K562 (cell line): Measurements from ENCODE around the gene BICD1. TPM values are rescaled to one million over a fixed set of nuclear protein-coding genes. Genes with fewer than 3 reads are reported as not detected.
A peak's percentile ranks its signal among the peaks of the same experiment; 100 is the strongest.

Experiments
- ATAC-seq: fragments of 200-7000 bp; cut with Tn5 transposase; 3 replicates; pipeline ENCODE4 v1.9.1; 2020; ENCODE audit warnings: moderate library complexity
- BruUV-seq: library from RNA; stranded (reverse); fragments of 400-500 nt; replicated peaks from 2 replicates; lab custom pipeline; 2021; lab: Mats Ljungman, UMichigan
- CTCF ChIA-PET: fragments of 300-600 bp; formaldehyde crosslinking; extraction: SDS; loops from one replicate; lab custom pipeline; 2021; ENCODE audit warnings: low intra/inter-chr PET ratio; lab: Yijun Ruan, JAX
- POLR2A ChIA-PET: fragments of 300-600, 350-650 bp; sonication (Branson Sonifier 250); formaldehyde crosslinking; extraction: SDS; loops from one replicate; lab custom pipeline; 2021; ENCODE audit warnings: antibody characterized with exemption, inconsistent platforms; lab: Yijun Ruan, JAX
- DNase-seq, 4 experiments: peaks; one replicate each; pipeline versions ENCODE4 v3.0.0 to v3.0.0-alpha.2; 2011 to 2018; ENCODE audit warnings: low spot score in 3 of 4, mixed read lengths in 3 of 4; ENCODE audit errors: extremely low read depth in 1 of 4
- FAIRE-seq: peaks from 2 replicates; lab custom pipeline; 2011; peaks lifted over from hg19 to GRCh38; lab: Jason Lieb, UNC
- H2AFZ ChIP-seq: 2 replicates; pipeline ENCODE4 v1.6.0; 2011; ENCODE audit warnings: low read depth, low read length, control low read depth, inconsistent platforms
- H3K27ac ChIP-seq: fragments of 200-600 bp; 3 replicates; pipeline ENCODE4 v1.8.0; 2011; ENCODE audit warnings: low read depth, mild to moderate bottlenecking, control low read depth, inconsistent platforms, low read length, moderate library complexity, mixed read lengths; ENCODE audit errors: extremely low read depth
- H3K27me3 ChIP-seq, 2 experiments: fragments of 300-600 bp in 1 of 2; 2 replicates in 1 of 2; 3 replicates in 1 of 2; pipeline versions ENCODE4 v1.6.0 to v1.8.0; 2011; ENCODE audit warnings: inconsistent platforms in 2 of 2, low read length in 2 of 2, mild to moderate bottlenecking in 1 of 2, mixed read lengths in 1 of 2, moderate library complexity in 1 of 2; ENCODE audit not compliant: control insufficient read depth in 2 of 2, insufficient read depth in 2 of 2
- H3K36me3 ChIP-seq: fragments of 300-600 bp; 3 replicates; pipeline ENCODE4 v1.8.0; 2011; ENCODE audit warnings: mild to moderate bottlenecking, low read length, inconsistent platforms; ENCODE audit not compliant: control insufficient read depth, insufficient read depth
- H3K4me1 ChIP-seq, 2 experiments: fragments of 200-600 bp in 1 of 2; replicated peaks in 1 of 2; 2 replicates in 1 of 2; 3 replicates in 1 of 2; pipeline versions ENCODE4 v1.5.1 to v1.8.0; 2011; ENCODE audit warnings: inconsistent platforms in 2 of 2, low read length in 2 of 2, mild to moderate bottlenecking in 1 of 2, mixed read lengths in 1 of 2, moderate library complexity in 1 of 2; ENCODE audit not compliant: control insufficient read depth in 2 of 2, insufficient read depth in 2 of 2
- H3K4me2 ChIP-seq: 2 replicates; pipeline ENCODE4 v1.6.1; 2011; ENCODE audit warnings: low read length, control low read depth, inconsistent platforms, mixed read lengths; ENCODE audit not compliant: insufficient read depth
- H3K4me3 ChIP-seq: fragments of 200-600 bp; sonication (generic), shearing (Covaris generic); 2 replicates; pipeline ENCODE4 v1.5.1; 2016; ENCODE audit warnings: control low read depth, inconsistent platforms
- H3K79me2 ChIP-seq: fragments of 200-600 bp; 3 replicates; pipeline ENCODE4 v1.8.0; 2011; ENCODE audit warnings: low read length, inconsistent platforms; ENCODE audit not compliant: control insufficient read depth, insufficient read depth
- H3K9ac ChIP-seq, 2 experiments: 2 replicates each; pipeline versions ENCODE4 v1.6.0 to v1.6.1; 2011; ENCODE audit warnings: low read depth in 2 of 2, low read length in 2 of 2, control low read depth in 1 of 2, inconsistent platforms in 1 of 2, mild to moderate bottlenecking in 1 of 2, mixed read lengths in 1 of 2; ENCODE audit not compliant: insufficient read depth in 1 of 2
- H3K9me1 ChIP-seq: one replicate; pipeline ENCODE4 v1.6.0; 2011; ENCODE audit warnings: inconsistent platforms, mild to moderate bottlenecking, low read length, moderate library complexity; ENCODE audit not compliant: control insufficient read depth, insufficient read depth
- H3K9me3 ChIP-seq: replicated peaks from 2 replicates; pipeline ENCODE4 v1.5.1; 2011; ENCODE audit warnings: low read depth, low read length, inconsistent platforms; ENCODE audit not compliant: control insufficient read depth, insufficient read depth
- H4K20me1 ChIP-seq: replicated peaks from 2 replicates; pipeline ENCODE4 v1.6.1; 2011; ENCODE audit warnings: low read length, inconsistent platforms, mixed read lengths; ENCODE audit not compliant: control insufficient read depth, insufficient read depth
- ARID1B ChIP-seq: fragments of 450-650 bp; IDR thresholded peaks from 2 replicates; pipeline ENCODE4 v1.6.1; 2016; ENCODE audit warnings: antibody characterized with exemption, mild to moderate bottlenecking, inconsistent platforms
- CBFA2T2 ChIP-seq: fragments of 450-650 bp; conservative IDR thresholded peaks from 2 replicates; pipeline ENCODE4 v1.6.1; 2017; ENCODE audit warnings: mild to moderate bottlenecking
- NFIC ChIP-seq: fragments of 450-650 bp; IDR thresholded peaks from 2 replicates; pipeline ENCODE4 v1.6.1; 2017; ENCODE audit warnings: mild to moderate bottlenecking, inconsistent platforms
- SIN3B ChIP-seq: fragments of 450-650 bp; IDR thresholded peaks from 2 replicates; pipeline ENCODE4 v1.6.1; 2017; ENCODE audit warnings: low read depth, mild to moderate bottlenecking, moderate library complexity
- SREBF2 ChIP-seq: sonication (generic); formaldehyde crosslinking; IDR thresholded peaks from 2 replicates; pipeline ENCODE4 v1.4.0; 2020; ENCODE audit warnings: mild to moderate bottlenecking, missing genetic modification reagents
- TAF9B ChIP-seq: fragments of 450-650 bp; IDR thresholded peaks from 2 replicates; pipeline ENCODE4 v1.6.1; 2018; ENCODE audit warnings: mild to moderate bottlenecking; ENCODE audit not compliant: partially characterized antibody
- WGBS: fragments of 100-300 bp; shearing (Covaris generic); methylation state at CpG from one replicate; pipeline ENCODE4 v1.1.6; 2016; ENCODE audit warnings: low coverage, mixed read lengths; ENCODE audit not compliant: insufficient coverage; ENCODE audit errors: missing lambda C conversion rate; 5-methylcytosine and 5-hydroxymethylcytosine counted together
- in situ Hi-C: fragments of 300-500 bp; cut with MboI; formaldehyde crosslinking; loops from 4 replicates; pipeline ENCODE4 v1.15.0; 2018; ENCODE audit warnings: inconsistent platforms, mixed read lengths
- intact Hi-C: fragments of 100-400 bp; cut with micrococcal nuclease; formaldehyde crosslinking; loops from 2 replicates; pipeline ENCODE4 v1.14.2; 2022
- polyA plus RNA-seq, 8 experiments: library from polyadenylated mRNA; depleted of rRNA in 4 of 8; stranded (reverse) in 5 of 8; unstranded in 3 of 8; fragments of >200 nt; fragmentation: Nextera tagmentation in 2 of 8; fragmentation: Illumina TruSeq in 1 of 8; extraction: Ambion mirVana in 2 of 8; extraction: Trizol in 1 of 8; gene quantifications; 2 replicates each; pipeline versions ENCODE4 v1.2.1 to v1.2.3, GENCODE V29; 2011 to 2014; ENCODE audit warnings: inconsistent platforms in 1 of 8, missing spikeins in 1 of 8
- total RNA-seq, 7 experiments: library from RNA; depleted of rRNA in 6 of 7; stranded (reverse); fragments of >200 nt in 6 of 7; fragmentation: Illumina TruSeq in 2 of 7; extraction: Trizol in 2 of 7; gene quantifications; 2 replicates each; pipeline versions ENCODE4 v1.2.1 to v1.2.3, GENCODE V29; 2011 to 2021; ENCODE audit warnings: low replicate concordance in 1 of 7
- TF ChIP-seq, protein P1 (sequence below), 2 experiments: fragments of 450-650 bp; conservative IDR thresholded peaks; 2 replicates each; pipeline ENCODE4 v1.6.1; 2017; ENCODE audit warnings: mild to moderate bottlenecking in 2 of 2, moderate library complexity in 2 of 2

The BICD1 gene
- total and polyA plus RNA-seq, 9 of the 15 experiments (the other 6 are each of a cell fraction or from before 2014, with no cell fraction given), result 3.5 to 21.1 (median 12.5) TPM

DNA sequence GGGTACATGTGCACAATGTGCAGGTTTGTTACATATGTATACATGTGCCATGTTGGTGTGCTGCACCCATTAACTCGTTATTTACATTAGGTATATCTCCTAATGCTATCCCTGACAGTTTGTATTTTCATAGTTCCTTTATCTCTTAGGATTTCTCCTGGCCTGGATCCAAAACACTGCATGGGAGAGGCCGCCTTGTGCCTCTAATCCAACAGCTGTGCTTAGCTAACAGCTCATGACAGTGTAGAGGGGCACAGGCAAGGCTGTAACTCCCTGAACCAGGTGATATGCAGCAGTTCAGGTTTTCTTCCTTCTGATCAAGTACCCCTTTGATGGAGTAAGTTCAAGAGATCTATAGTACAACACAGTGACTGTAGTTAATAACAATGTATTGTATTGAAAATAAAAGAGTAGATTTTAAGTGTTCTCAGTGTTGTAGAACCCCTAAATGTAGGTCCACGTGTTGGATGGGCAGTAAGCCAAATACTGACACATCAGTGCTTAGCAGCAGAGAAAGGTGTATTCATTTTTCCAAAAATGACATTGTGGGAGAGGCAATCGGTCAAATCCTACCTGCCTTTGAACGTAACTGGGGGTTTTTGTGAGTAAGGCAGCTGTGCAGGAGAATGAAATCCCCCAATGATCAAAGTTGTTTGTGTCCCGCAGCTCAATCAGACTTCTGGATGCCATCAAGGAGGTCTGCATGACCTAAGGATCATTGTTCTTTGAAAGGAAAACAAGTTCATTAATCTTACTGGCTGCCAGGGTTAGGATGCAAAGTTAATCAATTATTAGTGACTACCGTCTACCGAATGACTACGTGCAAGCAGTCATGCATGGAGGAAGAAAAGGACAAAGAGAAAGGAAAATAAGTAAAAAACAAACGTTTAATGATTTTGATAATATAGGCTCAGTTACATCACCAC, 203.4 kb downstream of the BICD1 start:
- Histone ChIP-seq H3K79me2 (no peaks in the 10 kb centered on the region), H3K9me1 (no peaks in the 10 kb centered on the region), H3K27me3 (no peaks in the 10 kb centered on the region), H3K9ac (no peak overlapping the region), H3K27ac (no peak overlapping the region), H2AFZ (no peak overlapping the region), H4K20me1 (no peaks in the 10 kb centered on the region), H3K9me3 (no peaks in the 10 kb centered on the region), H3K4me1 (no peaks in the 10 kb centered on the region; a peak in 1 of 5 replicates), H3K4me3 (no peak overlapping the region), H3K4me2 (no peak overlapping the region), H3K36me3 (no peaks in the 10 kb centered on the region)
- 51% methylated on average over 10 of the region's 10 CpGs for WGBS
- peak; percentile 15 for FAIRE-seq
- ChIA-PET CTCF (interaction anchor here (0.6 to 1.3 kb wide), 2 partner anchors 657 to 1092 kb away, joined by 3 to 4 read pairs; no protein-coding TSS in a partner anchor), POLR2A (interaction anchor here (0.6 kb wide), 1 partner anchor 351 kb away, joined by 3 read pairs; the partner anchor contains the start of gene RESF1)
- in situ Hi-C loops (loop anchor here (5.0 to 10.0 kb wide), 3 partner anchors 625 to 905 kb away; partner anchors contain the start of gene ETFBKMT), intact Hi-C loops (loop anchor here (5.0 kb wide), 3 partner anchors 203 to 908 kb away; partner anchors contain the start of genes BICD1 and RESF1)
- BruUV-seq, result no TSS peak
- peak; percentile 61; the same call in 2 of the 3 replicates for ATAC-seq
- DNase-seq, result peak in 2 of 4 experiments; percentile 12 to 60
- TF ChIP-seq, protein P1, sequence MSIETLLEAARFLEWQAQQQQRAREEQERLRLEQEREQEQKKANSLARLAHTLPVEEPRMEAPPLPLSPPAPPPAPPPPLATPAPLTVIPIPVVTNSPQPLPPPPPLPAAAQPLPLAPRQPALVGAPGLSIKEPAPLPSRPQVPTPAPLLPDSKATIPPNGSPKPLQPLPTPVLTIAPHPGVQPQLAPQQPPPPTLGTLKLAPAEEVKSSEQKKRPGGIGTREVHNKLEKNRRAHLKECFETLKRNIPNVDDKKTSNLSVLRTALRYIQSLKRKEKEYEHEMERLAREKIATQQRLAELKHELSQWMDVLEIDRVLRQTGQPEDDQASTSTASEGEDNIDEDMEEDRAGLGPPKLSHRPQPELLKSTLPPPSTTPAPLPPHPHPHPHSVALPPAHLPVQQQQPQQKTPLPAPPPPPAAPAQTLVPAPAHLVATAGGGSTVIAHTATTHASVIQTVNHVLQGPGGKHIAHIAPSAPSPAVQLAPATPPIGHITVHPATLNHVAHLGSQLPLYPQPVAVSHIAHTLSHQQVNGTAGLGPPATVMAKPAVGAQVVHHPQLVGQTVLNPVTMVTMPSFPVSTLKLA (conservative IDR thresholded peaks at IDR 0.05), result peak; percentile 33 to 56; a peak in 2 of 4 replicates
- no peak for TF ChIP-seq SREBF2 (CRISPR knock-in tag)
- TF ChIP-seq CBFA2T2, result 0 out of 2 replicates have a peak, but pooled peaks have one; percentile 2
- TF ChIP-seq TAF9B, result peak; percentile 29
- 0 out of 2 replicates have a peak, but pooled peaks have one; percentile 10 for TF ChIP-seq ARID1B
- TF ChIP-seq NFIC, result peak; percentile 85
- TF ChIP-seq SIN3B, result no peak
